Measurements from ENCODE around the gene SELE. TPM values are rescaled to one million over a fixed set of nuclear protein-coding genes. Genes with fewer than 3 reads are reported as not detected.

SELE gene
- total and polyA plus RNA-seq, 2 of the 4 experiments (the other 2 are of a cell fraction) = not detected

- Histone ChIP-seq H3K9me1 (ENCODE audit: insufficient read depth, low read length) (no peaks in the 10 kb centered on the region), H3K4me2 (ENCODE audit: low read depth, low read length) (no peak overlapping the region), H2BK120ac (ENCODE audit: low read depth, low read length) (no peak overlapping the region), H4K91ac (ENCODE audit: insufficient read depth, low read depth, low read length) (no peak overlapping the region), H2BK15ac (ENCODE audit: low read depth, low read length) (no peak overlapping the region), H4K20me1 (ENCODE audit: insufficient read depth, low read length) (no peaks in the 10 kb centered on the region), H3K27me3 (ENCODE audit: control insufficient read depth, insufficient read depth, low read length) (no peaks in the 10 kb centered on the region), H3K79me1 (ENCODE audit: low read depth in 1 of 2, low read length in 2 of 2) (no peaks in the 10 kb centered on the region), H2AFZ (replicated peaks; ENCODE audit: low read length, poor library complexity) (no peak overlapping the region), H2BK20ac (ENCODE audit: low read depth, low read length) (no peak overlapping the region), H2BK5ac (ENCODE audit: low read depth, low read length, poor library complexity, severe bottlenecking) (no peak overlapping the region), H3K36me3 (ENCODE audit: control insufficient read depth, insufficient read depth, low read length) (no peaks in the 10 kb centered on the region), H3K18ac (ENCODE audit: low read depth, low read length) (no peak overlapping the region), H3K4ac (ENCODE audit: low read depth, low read length) (no peak overlapping the region), H3K27ac (ENCODE audit: insufficient read depth, low read length) (no peak overlapping the region), H3K56ac (ENCODE audit: extremely low read depth, insufficient read depth, low read length) (no peak overlapping the region), H4K5ac (ENCODE audit: low read depth, low read length) (no peak overlapping the region), H3K4me1 (ENCODE audit: control insufficient read depth, insufficient read depth, low read length) (no peaks in the 10 kb centered on the region), H2AK9ac (replicated peaks; ENCODE audit: low read depth, low read length, poor library complexity) (no peak overlapping the region), H3K4me3 (ENCODE audit: insufficient read depth, low read depth, low read length) (no peak overlapping the region), H3K23ac (ENCODE audit: low read depth, low read length) (no peak overlapping the region), H3K14ac (replicated peaks; ENCODE audit: low read depth, low read length) (no peak overlapping the region), H2AK5ac (ENCODE audit: low read depth, low read length) (no peak overlapping the region), H3K9ac (ENCODE audit: low read depth, low read length) (no peak overlapping the region), H4K8ac (ENCODE audit: low read depth in 2 of 2, low read length in 2 of 2) (no peak overlapping the region), H3K9me3 (ENCODE audit: control insufficient read depth, insufficient read depth, low read length) (no peaks in the 10 kb centered on the region)
- BruUV-seq (replicated peaks) = no TSS peak
- DNase-seq = no peak
- ChIA-PET POLR2A (ENCODE audit: unreplicated experiment) (no interaction called here), CTCF (no interaction called here)
- intact Hi-C loops (cut with micrococcal nuclease) (no loop called here), in situ Hi-C loops (cut with MboI; ENCODE audit: low sequenced_read_pairs) (no loop called here), dilution Hi-C loops (cut with HindIII; ENCODE audit: low sequenced_read_pairs, unreplicated experiment) (no loop called here)
- ATAC-seq (ENCODE audit: low read depth) = no peak
- WGBS, 2 experiments (ENCODE audit: extremely low coverage in 2 of 2, insufficient read length in 1 of 2) = no CpG with 5 or more reads among the region's 2 CpGs
- no peak for TF ChIP-seq USF2 (IDR thresholded peaks at IDR 0.05; ENCODE audit: low read depth, low read length)
- TF ChIP-seq SMC3 (IDR thresholded peaks at IDR 0.05; ENCODE audit: low read depth, low read length) = no peak
- TF ChIP-seq ELK1 (IDR thresholded peaks at IDR 0.05; ENCODE audit: borderline replicate concordance, low read depth, low read length) = no peak
- TF ChIP-seq BHLHE40 (IDR thresholded peaks at IDR 0.05; ENCODE audit: low read depth, low read length) = no peak
- TF ChIP-seq CTCF (conservative IDR thresholded peaks at IDR 0.05; ENCODE audit: low read depth, low read length) = no peak
- no peak for TF ChIP-seq CHD1 (IDR thresholded peaks at IDR 0.05; ENCODE audit: low read depth, low read length)
- TF ChIP-seq POLR2A (IDR thresholded peaks at IDR 0.05; ENCODE audit: low read depth, low read length) = no peak
- TF ChIP-seq MAFK (IDR thresholded peaks at IDR 0.05; ENCODE audit: low read depth, low read length) = no peak
- TF ChIP-seq MAZ (IDR thresholded peaks at IDR 0.05; ENCODE audit: borderline replicate concordance, low read depth, low read length) = no peak
- no peak for TF ChIP-seq RAD21 (IDR thresholded peaks at IDR 0.05; ENCODE audit: low read length)
- TF ChIP-seq RFX5 (IDR thresholded peaks at IDR 0.05; ENCODE audit: low read depth, low read length) = no peak
These were observed 44.5 kb downstream of the SELE start for GRCh38 chr1:169689395-169689794.

Measured in IMR-90 (cell line).